ENCODE measurements around the gene ZNF239.
"Not testable (repeated sequence)": the region's sequence is repeated elsewhere in the genome, so short reads cannot be mapped to it uniquely, and the experiment has no call there.

ZNF239 gene

GRCh38 chr10:43576580-43576979 lies 2.2 kb upstream of the ZNF239 start:
- no peak for DNase-seq (ENCODE audit: low spot score)

GRCh38 chr10:43576062-43576461 lies 1.6 kb upstream of the ZNF239 start:
- DNase-seq (ENCODE audit: low spot score), result no peak

- no peak for DNase-seq (ENCODE audit: low spot score)
These were observed 490 bp upstream of the ZNF239 start for GRCh38 chr10:43574906-43575305.

GRCh38 chr10:43573250-43574000 lies 991 bp downstream of the ZNF239 start:
- DNase-seq (ENCODE audit: low spot score), result no peak

GRCh38 chr10:43570971-43571370 lies 3.4 kb downstream of the ZNF239 start:
- DNase-seq (ENCODE audit: low spot score), result no peak

- no peak for DNase-seq (ENCODE audit: low spot score)
These were observed 4.7 kb downstream of the ZNF239 start for GRCh38 chr10:43569681-43570080.

- DNase-seq (ENCODE audit: low spot score), result no peak
These were observed 17.2 kb downstream of the ZNF239 start for GRCh38 chr10:43557214-43557613.

GRCh38 chr10:43543746-43544145 lies 30.7 kb downstream of the ZNF239 start:
- not testable (repeated sequence) for DNase-seq (ENCODE audit: low spot score)

- no peak for DNase-seq (ENCODE audit: low spot score)
These were observed 49.8 kb downstream of the ZNF239 start for GRCh38 chr10:43524434-43525247.

All from COLO829 (cell line).